GM18873 (cell line): ENCODE results near the gene GRAMD1A.
"Not testable (repeated sequence)": the region's sequence is repeated elsewhere in the genome, so short reads cannot be mapped to it uniquely, and the experiment has no call there.

Experiments used
- ATAC-seq: cut with Tn5 transposase; IDR thresholded peaks from one replicate; pipeline ENCODE4 v1.9.1; 2021; ENCODE audit warnings: mild to moderate bottlenecking, moderate library complexity, moderate number of reproducible peaks; ENCODE audit not compliant: unreplicated experiment, low FRiP score

The GRAMD1A gene

GRCh38 chr19:34999498-35000337 lies at the start of gene GRAMD1A:
Gene GRAMD1A, plus strand, starts transcription at chr19:35000323. Its CDS starts 156 bp downstream, at chr19:35000479.
- ATAC-seq: no peak

DNA sequence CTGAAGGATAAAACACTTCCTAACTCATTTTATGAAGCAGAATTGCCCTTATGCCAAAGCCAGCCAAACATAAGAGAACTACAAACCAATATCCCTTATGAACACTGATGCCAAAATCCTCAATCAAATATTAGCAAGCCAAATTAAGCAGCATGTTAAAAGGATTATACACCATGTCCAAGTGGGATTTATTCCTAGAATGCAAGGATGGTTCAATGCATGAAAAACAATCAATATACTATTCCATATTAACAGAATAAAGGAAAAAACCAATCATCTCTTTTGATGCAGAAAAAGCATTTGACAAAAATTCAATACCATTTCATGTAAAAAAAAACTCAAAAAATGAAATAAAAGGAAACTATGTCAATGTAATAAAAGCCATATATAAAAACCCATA lies 47.0 kb upstream of the GRAMD1A start:
- ATAC-seq: no peak

DNA sequence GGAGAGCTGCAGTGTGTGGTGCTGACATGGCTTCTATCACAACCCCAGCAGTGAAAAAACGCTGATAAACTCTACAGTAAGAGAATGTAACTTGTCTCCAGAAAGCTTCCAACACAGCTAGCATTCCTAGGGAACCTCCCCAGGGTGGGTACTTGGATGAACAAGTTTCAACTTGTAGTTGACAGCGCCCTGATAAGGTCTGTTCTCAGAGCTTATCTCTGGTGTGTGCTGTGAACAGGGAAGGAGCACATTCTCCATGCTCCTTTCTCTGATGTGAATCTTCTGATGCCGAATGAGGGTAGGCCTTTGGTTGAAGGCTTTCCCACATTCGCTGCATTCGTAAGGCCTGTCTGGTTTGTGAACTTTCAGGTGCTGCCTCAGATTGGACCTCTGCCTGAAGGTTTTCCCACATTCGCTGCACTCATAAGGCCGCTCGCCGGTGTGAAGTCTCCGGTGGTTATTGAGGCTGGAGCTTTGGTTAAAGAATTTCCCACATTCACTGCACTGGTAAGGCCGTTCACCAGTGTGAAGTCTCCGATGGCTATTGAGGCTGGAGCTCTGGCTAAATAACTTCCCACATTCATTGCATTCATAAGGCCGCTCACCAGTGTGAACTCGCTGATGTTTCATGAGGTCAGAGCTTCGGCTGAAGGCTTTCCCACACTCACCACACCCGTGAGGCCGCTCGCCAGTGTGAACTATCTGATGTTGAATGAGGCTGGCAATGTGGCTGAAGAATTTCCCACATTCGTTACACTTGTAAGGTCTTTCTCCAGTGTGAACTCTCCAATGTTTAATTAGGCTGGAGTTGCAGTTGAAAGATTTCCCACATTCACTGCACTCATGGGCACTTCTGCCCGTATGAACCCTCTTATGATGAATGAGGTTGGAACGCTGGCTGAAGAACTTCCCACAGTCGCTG lies 42.0 kb upstream of the GRAMD1A start:
- no peak for ATAC-seq

GRCh38 chr19:34959021-34959420 lies 41.1 kb upstream of the GRAMD1A start:
- ATAC-seq: no peak

DNA sequence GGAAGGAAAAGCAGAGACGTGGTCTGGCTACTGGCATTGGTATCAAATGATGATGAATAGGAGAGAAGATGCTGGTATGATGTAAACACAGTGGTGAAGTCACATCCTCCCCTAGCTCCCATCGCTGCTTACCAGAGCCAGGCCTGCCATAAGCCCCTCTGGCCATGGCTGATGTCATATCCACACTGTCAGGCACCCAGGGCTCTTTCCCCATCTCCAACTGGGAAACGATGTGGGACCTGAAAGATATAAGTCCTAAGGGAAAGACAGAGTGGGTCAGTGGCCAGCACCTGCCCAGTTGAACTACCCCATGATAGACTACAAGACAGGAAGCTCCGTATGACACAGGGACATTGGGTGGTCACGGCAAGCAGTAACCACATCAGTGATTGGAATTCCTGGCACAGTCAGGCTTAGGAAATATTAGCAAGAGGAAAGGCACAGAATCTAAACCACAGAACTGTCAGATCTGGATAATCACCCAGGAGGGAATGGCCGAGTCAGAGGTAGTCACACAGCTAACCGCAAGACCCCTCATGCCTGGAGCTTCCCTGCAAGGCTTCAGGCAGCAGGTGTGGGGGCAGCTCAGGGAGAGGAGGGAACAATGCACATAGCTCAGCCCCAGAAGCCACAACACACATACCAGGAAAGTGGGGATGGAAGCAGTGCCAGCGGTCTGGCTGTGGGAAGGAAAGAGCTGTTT lies 39.9 kb upstream of the GRAMD1A start:
- ATAC-seq: no peak

- ATAC-seq: no peak
Observed at GRCh38 chr19:34960940-34961679, 39.0 kb upstream of the GRAMD1A start.

DNA sequence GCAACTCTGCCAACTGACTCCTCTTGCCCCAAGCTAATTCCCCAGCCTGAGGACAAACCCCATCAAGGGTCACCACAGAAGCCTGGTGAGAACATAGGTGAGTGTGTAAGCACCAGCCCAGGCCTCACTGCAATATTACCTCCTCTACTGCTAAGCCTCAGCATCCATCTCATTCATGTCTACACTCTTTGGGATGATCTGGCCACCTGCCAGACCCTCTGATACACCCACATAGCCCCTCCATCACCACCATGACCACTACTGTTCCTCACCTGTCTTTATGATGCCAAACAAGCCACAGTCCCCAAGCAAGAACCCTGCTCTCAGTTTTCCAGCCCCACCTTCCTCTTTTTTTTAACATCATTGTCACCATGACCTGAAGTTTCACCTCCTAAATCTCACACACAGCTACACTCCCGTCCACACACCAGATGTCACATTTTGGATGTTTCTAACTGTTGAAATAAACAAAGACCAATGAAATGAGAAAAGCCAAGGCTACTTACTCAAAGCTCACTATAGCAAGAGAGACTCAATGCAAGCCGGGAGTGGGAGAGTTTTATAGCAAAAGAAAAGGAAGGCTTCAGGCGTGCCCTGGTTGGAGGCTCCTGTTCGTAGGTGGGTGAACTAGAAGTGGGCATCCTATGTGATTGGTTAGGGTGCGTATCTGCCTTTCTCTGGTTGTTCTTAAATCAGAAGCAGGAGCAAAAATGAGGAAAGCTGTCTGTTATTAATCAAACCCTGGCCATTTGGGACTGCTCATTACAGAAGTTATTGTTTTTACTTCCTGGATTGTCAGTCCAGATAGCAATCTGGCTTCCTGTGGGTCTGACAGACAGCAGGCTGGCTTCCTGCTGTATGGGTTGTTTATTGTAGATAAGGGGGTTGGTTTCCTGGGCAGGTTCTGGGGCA lies 38.1 kb upstream of the GRAMD1A start:
- ATAC-seq: no peak

DNA sequence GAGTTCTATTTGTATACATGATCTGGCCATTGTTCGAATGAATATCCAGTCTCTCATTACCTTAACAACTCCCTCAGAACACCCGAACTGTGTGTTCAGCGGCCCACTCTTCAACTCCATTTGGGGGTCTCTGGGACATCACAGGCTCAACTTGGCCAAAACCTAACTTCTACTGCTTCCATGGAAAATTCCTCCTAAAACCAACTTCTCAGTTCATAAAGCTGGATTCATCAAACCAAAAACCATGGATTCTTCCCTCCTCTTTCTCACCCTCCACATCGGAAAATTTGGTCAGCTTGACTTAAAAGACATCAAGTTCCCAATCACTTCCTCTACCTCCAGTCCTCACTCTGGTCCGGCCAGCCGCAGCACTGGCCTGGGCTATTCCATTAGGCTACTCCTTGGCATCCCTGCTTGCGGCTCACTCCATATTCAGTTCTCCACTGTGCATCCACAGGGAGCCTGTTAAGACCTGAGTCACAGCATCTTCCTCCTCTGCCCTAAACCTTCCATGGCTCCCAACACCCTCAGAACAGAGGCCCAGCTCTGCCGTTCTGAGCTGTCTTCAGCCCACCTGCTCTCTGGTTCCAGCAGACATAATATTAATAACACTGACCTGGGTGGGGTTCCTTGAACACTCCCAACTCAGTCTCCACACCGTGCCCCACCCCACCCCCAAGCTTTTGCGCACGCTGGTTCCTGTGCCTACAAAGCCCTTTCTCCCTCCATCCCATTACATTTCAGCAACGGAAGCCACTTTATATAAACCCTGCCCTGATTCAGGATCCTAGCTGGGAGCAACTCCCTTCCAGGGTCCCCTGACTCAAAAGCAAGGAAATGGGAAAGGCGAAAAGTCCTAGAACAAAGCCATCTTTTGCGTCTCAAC lies 37.2 kb upstream of the GRAMD1A start:
- no peak for ATAC-seq

DNA sequence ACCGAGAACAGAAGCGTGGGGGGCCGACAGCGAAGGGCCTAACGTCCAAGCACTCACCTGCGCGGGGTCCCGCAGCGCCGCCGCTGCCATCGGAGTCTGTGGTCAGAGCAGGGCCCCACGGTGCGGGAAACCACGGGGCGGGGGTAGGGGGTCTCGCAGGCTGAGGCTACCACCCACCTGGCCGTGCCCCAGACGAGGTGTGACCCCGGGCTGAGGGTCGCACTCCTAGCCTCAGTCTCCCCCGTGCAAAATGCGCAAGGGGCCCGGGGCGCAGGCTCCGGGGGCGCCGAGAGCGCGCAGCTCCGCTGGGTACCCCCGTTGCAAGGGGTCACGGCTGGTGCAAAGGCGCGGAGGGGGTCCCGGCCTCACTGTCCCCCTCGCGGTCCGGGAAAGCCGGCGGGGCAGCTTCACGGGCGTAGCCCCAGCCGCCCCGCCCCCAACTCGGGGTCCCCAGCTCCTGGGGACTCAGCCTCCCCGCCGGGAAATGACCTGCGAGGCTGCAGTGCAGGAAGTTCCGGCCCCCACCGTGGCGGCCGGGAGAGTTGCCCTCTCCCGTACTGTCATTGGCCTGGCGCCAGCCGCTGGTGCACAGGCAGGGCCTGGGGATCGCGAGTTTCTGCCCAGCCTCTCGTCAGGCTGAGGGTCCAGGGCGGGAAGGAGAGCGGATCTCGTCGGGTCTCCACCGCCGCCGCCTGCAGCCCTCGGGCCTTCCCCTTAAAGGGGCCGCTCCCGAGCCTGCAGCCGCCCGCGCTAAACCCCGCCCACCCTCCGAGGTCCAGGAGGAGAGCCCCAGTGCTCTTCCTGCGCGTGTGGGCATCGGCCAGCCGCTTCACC lies 36.3 kb upstream of the GRAMD1A start, which contains the start of gene ZNF792:
Gene ZNF792, minus strand, starts transcription at position 657 of the 834 bp plus-strand sequence. Its CDS starts 567 bp downstream, at position 90.
- ATAC-seq: no peak

- ATAC-seq: no peak
Observed at GRCh38 chr19:34964598-34964997, 35.5 kb upstream of the GRAMD1A start.

DNA sequence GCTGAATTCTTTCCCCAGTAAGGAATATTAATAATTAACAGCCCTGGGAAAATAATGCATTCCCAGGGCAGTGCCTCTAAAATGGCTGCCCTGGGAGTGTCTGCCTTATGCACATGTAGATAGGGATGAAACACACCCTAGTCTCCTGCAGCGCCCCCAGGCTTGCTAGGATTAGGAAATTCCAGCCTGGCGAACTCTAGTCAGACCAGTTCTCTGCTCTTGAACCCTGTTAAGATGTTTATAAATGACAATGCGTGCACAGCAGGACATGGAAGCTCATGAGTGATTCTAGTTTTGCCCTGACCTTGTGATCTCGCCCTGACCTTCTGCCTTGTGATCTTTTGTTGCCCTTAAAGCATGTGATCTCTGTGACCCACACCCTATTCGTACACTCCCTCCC lies 34.6 kb upstream of the GRAMD1A start:
- ATAC-seq: not testable (repeated sequence)

DNA sequence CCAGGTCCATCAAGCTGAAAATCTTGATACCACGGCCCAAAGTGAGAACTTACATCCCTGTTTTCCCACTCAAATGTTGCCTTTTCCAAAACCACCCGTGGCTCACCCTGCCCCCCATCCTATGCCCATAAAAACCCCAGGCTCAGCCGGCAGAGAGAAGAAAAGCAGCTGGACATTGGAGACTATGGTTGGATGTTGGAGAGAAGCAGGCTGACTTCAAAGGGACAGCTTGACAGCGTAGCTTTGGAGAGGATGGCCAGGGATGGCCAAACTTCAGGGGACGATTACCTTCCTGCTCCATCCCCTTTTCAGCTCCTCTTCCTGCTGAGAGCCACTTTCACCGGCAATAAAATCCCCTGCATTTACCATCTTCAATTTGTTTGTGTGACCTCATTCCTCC lies 32.6 kb upstream of the GRAMD1A start:
- no peak for ATAC-seq

- no peak for ATAC-seq
Observed at GRCh38 chr19:34969721-34970120, 30.4 kb upstream of the GRAMD1A start.

- not testable (repeated sequence) for ATAC-seq
Observed at GRCh38 chr19:34970185-34970780, 29.8 kb upstream of the GRAMD1A start.

GRCh38 chr19:34972163-34972705 lies 27.9 kb upstream of the GRAMD1A start:
- ATAC-seq: no peak

GRCh38 chr19:34974646-34975045 lies 25.5 kb upstream of the GRAMD1A start:
- ATAC-seq: no peak
